GM12891 (cell line): ENCODE measurements around the gene TTN.

Experiments used
- PAX5 ChIP-seq: IDR thresholded peaks from 2 replicates; pipeline ENCODE4 v1.6.1; 2011; ENCODE audit warnings: low read length, moderate library complexity, mild to moderate bottlenecking; ENCODE audit not compliant: insufficient read depth, severe bottlenecking
- POLR2A ChIP-seq: IDR thresholded peaks from 2 replicates; pipeline ENCODE4 v1.6.1; 2011; ENCODE audit warnings: low read depth, low read length, control low read depth
- POLR2AphosphoS5 ChIP-seq: IDR thresholded peaks from 2 replicates; pipeline ENCODE4 v1.6.1; 2011; ENCODE audit warnings: low read depth, low read length, control low read depth
- POU2F2 ChIP-seq: IDR thresholded peaks from 2 replicates; pipeline ENCODE4 v1.6.1; 2011; ENCODE audit warnings: low read depth, mild to moderate bottlenecking, control low read depth, low read length, moderate library complexity
- SPI1 ChIP-seq: IDR thresholded peaks from 2 replicates; pipeline ENCODE4 v1.6.1; 2011; ENCODE audit warnings: low read depth, low read length, control low read depth
- TAF1 ChIP-seq: IDR thresholded peaks from 2 replicates; pipeline ENCODE4 v1.6.1; 2011; ENCODE audit warnings: low read depth, low read length, control low read depth

- TF ChIP-seq POLR2A, result no peak
- no peak for TF ChIP-seq POLR2AphosphoS5
- TF ChIP-seq SPI1, result no peak
- TF ChIP-seq TAF1, result no peak
- TF ChIP-seq PAX5, result no peak
- TF ChIP-seq POU2F2, result no peak
Observed at GRCh38 chr2:178700136-178700535, 107.1 kb downstream of the TTN start.
